NCI-H2227 (cell line): ENCODE measurements around the gene FKBP5.
"Not testable (repeated sequence)": the region's sequence is repeated elsewhere in the genome, so short reads cannot be mapped to it uniquely, and the experiment has no call there.

Experiments
- DNase-seq: peaks from one replicate; lab custom pipeline; 2025; ENCODE audit not compliant: unreplicated experiment; lab: John Stamatoyannopoulos, UW

FKBP5 gene

GRCh38 chr6:35691027-35691824 is 2.5 kb upstream of the FKBP5 start:
- DNase-seq, result peak; percentile 28

- DNase-seq, result no peak
These were observed 1.8 kb upstream of the FKBP5 start for GRCh38 chr6:35690484-35690883.

- DNase-seq, result not testable (repeated sequence)
These were observed 1.3 kb upstream of the FKBP5 start for GRCh38 chr6:35690006-35690405.

- peak; percentile 55 for DNase-seq
These were observed 784 bp downstream of the FKBP5 start for GRCh38 chr6:35687658-35688604.

GRCh38 chr6:35686873-35687555 is 1.7 kb downstream of the FKBP5 start:
- DNase-seq, result no peak

GRCh38 chr6:35686436-35686835 is 2.3 kb downstream of the FKBP5 start:
- no peak for DNase-seq

- no peak for DNase-seq
These were observed 5.4 kb downstream of the FKBP5 start for GRCh38 chr6:35683267-35683666.

- no peak for DNase-seq
These were observed 7.4 kb downstream of the FKBP5 start for GRCh38 chr6:35681298-35681697.

- DNase-seq, result no peak
These were observed 9.3 kb downstream of the FKBP5 start for GRCh38 chr6:35679399-35679798.

- no peak for DNase-seq
These were observed 9.9 kb downstream of the FKBP5 start for GRCh38 chr6:35678814-35679213.

- DNase-seq, result no peak
These were observed 10.6 kb downstream of the FKBP5 start for GRCh38 chr6:35678021-35678654.

GRCh38 chr6:35677456-35677855 is 11.3 kb downstream of the FKBP5 start:
- no peak for DNase-seq

- DNase-seq, result no peak
These were observed 12.8 kb downstream of the FKBP5 start for GRCh38 chr6:35675871-35676459.

GRCh38 chr6:35674594-35674993 is 14.1 kb downstream of the FKBP5 start:
- no peak for DNase-seq

GRCh38 chr6:35673755-35674154 is 15.0 kb downstream of the FKBP5 start:
- no peak for DNase-seq

GRCh38 chr6:35673284-35673666 is 15.4 kb downstream of the FKBP5 start:
- not testable (repeated sequence) for DNase-seq

- not testable (repeated sequence) for DNase-seq
These were observed 18.3 kb downstream of the FKBP5 start for GRCh38 chr6:35670453-35670852.

- DNase-seq, result no peak
These were observed 19.2 kb downstream of the FKBP5 start for GRCh38 chr6:35669451-35670045.

GRCh38 chr6:35668744-35669450 is 19.8 kb downstream of the FKBP5 start:
- DNase-seq, result no peak

- no peak for DNase-seq
These were observed 20.6 kb downstream of the FKBP5 start for GRCh38 chr6:35668096-35668495.
